Measurements from ENCODE around the gene RNFT2.

GRCh38 chr12:116761499-116761898 is 23.4 kb downstream of the RNFT2 start:
- TF ChIP-seq POLR2A (IDR thresholded peaks at IDR 0.05; ENCODE audit: low read length): no peak
- no peak for TF ChIP-seq GATA1 (IDR thresholded peaks at IDR 0.05; ENCODE audit: low read depth, low read length)

Measured in erythroblast (primary cell).